Urinary bladder (tissue), 4 donors: ENCODE results near the gene MBL2. TPM values are rescaled to one million over a fixed set of nuclear protein-coding genes. Genes with fewer than 3 reads are reported as not detected.

Experiments used
- DNase-seq: peaks from one replicate; pipeline ENCODE4 v3.0.0-alpha.2; 2015; ENCODE audit errors: extremely low spot score
- H3K27ac ChIP-seq: one replicate; pipeline ENCODE4 v1.5.1; 2013; ENCODE audit warnings: low read depth, mild to moderate bottlenecking, moderate library complexity
- H3K36me3 ChIP-seq: one replicate; pipeline ENCODE4 v1.6.1; 2013; ENCODE audit warnings: mild to moderate bottlenecking, moderate library complexity; ENCODE audit not compliant: insufficient read depth
- H3K4me1 ChIP-seq: one replicate; pipeline ENCODE4 v1.6.1; 2013; ENCODE audit warnings: mild to moderate bottlenecking, moderate library complexity; ENCODE audit not compliant: insufficient read depth
- H3K4me3 ChIP-seq: one replicate; pipeline ENCODE4 v1.5.1; 2013; ENCODE audit warnings: low read depth, low read length
- WGBS: extraction: QIAGEN DNeasy Blood & Tissue Kit; methylation state at CpG from one replicate; pipeline ENCODE4 v1.1.7; 2013; 5-methylcytosine and 5-hydroxymethylcytosine counted together
- polyA plus RNA-seq: library from polyadenylated mRNA; stranded (reverse); fragments of 200-250 nt; gene quantifications from one replicate; pipeline ENCODE4 v1.2.3, GENCODE V29; 2013
- total RNA-seq: library from RNA; depleted of rRNA; stranded (reverse); fragments of >200 nt; gene quantifications from one replicate; pipeline ENCODE4 v1.2.3, GENCODE V29; 2014
- donor health status: healthy with polysubstance abuse.
- donor health status: healthy.

The MBL2 gene
- total and polyA plus RNA-seq, 2 donors, result 0.05 TPM; not detected in 1

- Histone ChIP-seq H3K4me3 (no peak overlapping the region), H3K36me3 (no peaks in the 10 kb centered on the region), H3K27ac (no peak overlapping the region), H3K4me1 (no peaks in the 10 kb centered on the region)
- 83% methylated on average over 13 of the region's 13 CpGs for WGBS
- DNase-seq, result no peak
These were observed 7.2 kb upstream of the MBL2 start for GRCh38 chr10:52779541-52780390.

- Histone ChIP-seq H3K27ac (no peak overlapping the region), H3K4me3 (no peak overlapping the region), H3K4me1 (no peaks in the 10 kb centered on the region), H3K36me3 (no peaks in the 10 kb centered on the region)
- DNase-seq, result no peak
- WGBS, result 45% methylated on average over 42 of the region's 42 CpGs
These were observed 6.2 kb upstream of the MBL2 start for GRCh38 chr10:52778511-52779392.

- H3K27ac ChIP-seq, result no peak overlapping the region
- 87% methylated on average over 5 of the region's 5 CpGs for WGBS
- no peaks in the 10 kb centered on the region for H3K36me3 ChIP-seq
- no peaks in the 10 kb centered on the region for H3K4me1 ChIP-seq
- no peak for DNase-seq
- H3K4me3 ChIP-seq, result no peak overlapping the region
These were observed 4.8 kb upstream of the MBL2 start for GRCh38 chr10:52777414-52777813.

- Histone ChIP-seq H3K4me1 (no peaks in the 10 kb centered on the region), H3K27ac (no peak overlapping the region), H3K36me3 (no peaks in the 10 kb centered on the region), H3K4me3 (no peak overlapping the region)
- WGBS, result 0% methylated on average over 1 of the region's 1 CpG
- DNase-seq, result no peak
These were observed 3.9 kb upstream of the MBL2 start for GRCh38 chr10:52776471-52776903.

- WGBS, result 92% methylated on average over 12 of the region's 12 CpGs
- Histone ChIP-seq H3K4me3 (no peak overlapping the region), H3K36me3 (no peaks in the 10 kb centered on the region), H3K4me1 (no peaks in the 10 kb centered on the region), H3K27ac (no peak overlapping the region)
- no peak for DNase-seq
These were observed 2.6 kb upstream of the MBL2 start for GRCh38 chr10:52775132-52775647.

GRCh38 chr10:52774600-52775106 is 2.1 kb upstream of the MBL2 start:
- no peak overlapping the region for H3K4me3 ChIP-seq
- no peak overlapping the region for H3K27ac ChIP-seq
- no peaks in the 10 kb centered on the region for H3K36me3 ChIP-seq
- 87% methylated on average over 8 of the region's 8 CpGs for WGBS
- no peak for DNase-seq
- no peaks in the 10 kb centered on the region for H3K4me1 ChIP-seq

- 92% methylated on average over 2 of the region's 2 CpGs for WGBS
- DNase-seq, result no peak
These were observed 1.6 kb upstream of the MBL2 start for GRCh38 chr10:52774182-52774581.

GRCh38 chr10:52771534-52772445 is 794 bp downstream of the MBL2 start:
- no peak overlapping the region for H3K27ac ChIP-seq
- WGBS, result 59% methylated on average over 8 of the region's 8 CpGs
- no peaks in the 10 kb centered on the region for H3K36me3 ChIP-seq
- no peaks in the 10 kb centered on the region for H3K4me1 ChIP-seq
- no peak for DNase-seq
- no peak overlapping the region for H3K4me3 ChIP-seq

More at GRCh38 chr10:52774182-52774581, 1.6 kb upstream of the MBL2 start:
- H3K36me3 ChIP-seq, result no peaks in the 10 kb centered on the region
- H3K4me3 ChIP-seq, result no peak overlapping the region
- H3K4me1 ChIP-seq, result no peaks in the 10 kb centered on the region
- H3K27ac ChIP-seq, result no peak overlapping the region

GRCh38 chr10:52770904-52771303 is 1.7 kb downstream of the MBL2 start:
- Histone ChIP-seq H3K36me3 (no peaks in the 10 kb centered on the region), H3K27ac (no peak overlapping the region), H3K4me3 (no peak overlapping the region), H3K4me1 (no peaks in the 10 kb centered on the region)
- WGBS, result 39% methylated on average over 2 of the region's 2 CpGs
- DNase-seq, result no peak

- WGBS, result 93% methylated on average over 2 of the region's 2 CpGs
- no peaks in the 10 kb centered on the region for H3K4me1 ChIP-seq
- DNase-seq, result no peak
- H3K4me3 ChIP-seq, result no peak overlapping the region
- no peaks in the 10 kb centered on the region for H3K36me3 ChIP-seq
- no peak overlapping the region for H3K27ac ChIP-seq
These were observed 2.6 kb downstream of the MBL2 start for GRCh38 chr10:52769966-52770365.

GRCh38 chr10:52768001-52768532 is 4.5 kb downstream of the MBL2 start:
- Histone ChIP-seq H3K4me1 (no peaks in the 10 kb centered on the region), H3K4me3 (no peak overlapping the region), H3K27ac (no peak overlapping the region), H3K36me3 (no peaks in the 10 kb centered on the region)
- DNase-seq, result no peak
- WGBS, result 73% methylated on average over 3 of the region's 3 CpGs

GRCh38 chr10:52762088-52762487 is 10.5 kb downstream of the MBL2 start:
- WGBS, result 91% methylated on average over 5 of the region's 5 CpGs
- Histone ChIP-seq H3K36me3 (no peaks in the 10 kb centered on the region), H3K27ac (no peak overlapping the region), H3K4me3 (no peak overlapping the region), H3K4me1 (no peaks in the 10 kb centered on the region)
- no peak for DNase-seq
